ENCODE data around the gene ANKRD65. TPM values are rescaled to one million over a fixed set of nuclear protein-coding genes. Genes with fewer than 3 reads are reported as not detected.

ANKRD65 gene
- total RNA-seq, 3 donors from 2014 or later: 0.15 TPM; not detected in 2

DNA sequence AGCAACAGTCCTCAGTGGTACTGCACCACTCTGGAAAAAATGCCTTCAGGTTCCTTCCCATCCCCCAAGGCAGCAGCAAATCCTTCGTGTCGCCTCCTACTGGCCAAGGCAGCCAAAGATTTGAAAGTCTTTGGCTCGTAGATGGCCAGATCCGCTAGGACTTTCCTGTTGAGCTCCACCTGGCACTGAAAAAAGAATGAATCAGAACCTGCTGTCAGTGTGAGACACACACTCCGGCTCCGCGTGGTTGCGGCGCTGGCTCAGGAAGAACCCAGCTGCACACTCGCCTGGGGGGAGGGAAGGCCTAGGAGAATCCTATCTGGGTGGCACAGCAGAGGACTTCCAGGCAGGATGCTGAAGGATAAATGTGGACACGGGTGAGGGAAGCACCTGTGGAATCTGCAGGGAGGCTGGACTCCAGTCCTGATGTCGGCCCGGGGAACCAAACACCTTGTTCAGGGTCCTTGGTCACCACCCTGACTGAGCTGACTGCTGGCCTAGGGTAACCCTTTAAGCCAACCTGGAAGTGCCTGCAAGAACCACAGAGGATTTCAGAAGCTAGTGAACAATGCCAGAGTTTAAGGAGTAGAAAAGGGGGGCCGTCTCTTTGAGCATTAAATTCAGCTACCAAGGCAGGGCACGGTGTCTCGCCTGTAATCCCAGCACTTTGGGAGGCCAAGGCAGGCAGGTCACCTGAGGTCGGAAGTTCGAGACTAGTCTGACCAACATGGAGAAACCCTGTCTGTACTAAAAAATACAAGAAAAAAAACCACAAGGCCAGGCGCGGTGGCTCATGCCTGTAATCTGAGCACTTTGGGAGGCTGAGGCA lies 18.8 kb downstream of the ANKRD65 start:
- Mint-ChIP-seq H3K36me3 (ENCODE audit: insufficient read depth) (peaks cover 43% of the 10 kb centered on the region), H3K27me3 (ENCODE audit: low read depth) (no peaks in the 10 kb centered on the region), H3K4me1 (ENCODE audit: low read depth) (peaks cover 56% of the 10 kb centered on the region), H3K9me3 (no peaks in the 10 kb centered on the region), H3K4me3 (peak overlapping the region; percentile 97)
- ATAC-seq (no peak), DNase-seq (peak; percentile 19)

DNA sequence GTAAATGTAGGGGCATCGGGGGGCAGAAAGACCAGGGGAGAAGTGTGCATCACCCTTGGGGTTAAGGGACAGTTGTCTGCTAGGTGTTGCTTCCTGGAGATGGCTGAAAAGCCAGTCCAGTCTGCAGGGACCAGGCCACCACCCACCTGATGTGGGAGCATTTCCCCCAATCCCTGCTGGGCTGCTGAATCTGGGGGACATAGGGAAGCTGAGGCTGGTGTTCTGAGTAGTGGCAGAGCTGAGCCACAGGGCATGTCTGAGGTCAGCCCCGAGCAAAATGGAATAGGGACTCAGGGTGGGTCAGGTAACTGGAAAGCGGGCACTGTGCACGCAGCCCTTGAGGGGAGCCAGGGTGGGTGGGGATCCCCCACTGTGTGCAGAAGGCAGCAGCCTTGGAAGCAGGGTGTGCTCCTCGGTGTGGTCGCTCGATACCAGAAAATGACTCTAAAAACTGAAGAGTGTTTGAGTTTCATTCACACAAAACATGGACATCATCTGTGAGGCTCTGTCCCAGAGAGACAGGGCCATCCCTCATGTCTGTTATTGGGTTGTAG lies 19.5 kb downstream of the ANKRD65 start:
- no peaks in the 10 kb centered on the region for H3K9me3 Mint-ChIP-seq
- H3K4me3 Mint-ChIP-seq: peak overlapping the region; percentile 97
- H3K4me1 Mint-ChIP-seq (ENCODE audit: low read depth): peaks cover 57% of the 10 kb centered on the region
- DNase-seq (no peak), ATAC-seq (no peak)
- no peaks in the 10 kb centered on the region for H3K27me3 Mint-ChIP-seq (ENCODE audit: low read depth)
- H3K36me3 Mint-ChIP-seq (ENCODE audit: insufficient read depth): peaks cover 43% of the 10 kb centered on the region

DNA sequence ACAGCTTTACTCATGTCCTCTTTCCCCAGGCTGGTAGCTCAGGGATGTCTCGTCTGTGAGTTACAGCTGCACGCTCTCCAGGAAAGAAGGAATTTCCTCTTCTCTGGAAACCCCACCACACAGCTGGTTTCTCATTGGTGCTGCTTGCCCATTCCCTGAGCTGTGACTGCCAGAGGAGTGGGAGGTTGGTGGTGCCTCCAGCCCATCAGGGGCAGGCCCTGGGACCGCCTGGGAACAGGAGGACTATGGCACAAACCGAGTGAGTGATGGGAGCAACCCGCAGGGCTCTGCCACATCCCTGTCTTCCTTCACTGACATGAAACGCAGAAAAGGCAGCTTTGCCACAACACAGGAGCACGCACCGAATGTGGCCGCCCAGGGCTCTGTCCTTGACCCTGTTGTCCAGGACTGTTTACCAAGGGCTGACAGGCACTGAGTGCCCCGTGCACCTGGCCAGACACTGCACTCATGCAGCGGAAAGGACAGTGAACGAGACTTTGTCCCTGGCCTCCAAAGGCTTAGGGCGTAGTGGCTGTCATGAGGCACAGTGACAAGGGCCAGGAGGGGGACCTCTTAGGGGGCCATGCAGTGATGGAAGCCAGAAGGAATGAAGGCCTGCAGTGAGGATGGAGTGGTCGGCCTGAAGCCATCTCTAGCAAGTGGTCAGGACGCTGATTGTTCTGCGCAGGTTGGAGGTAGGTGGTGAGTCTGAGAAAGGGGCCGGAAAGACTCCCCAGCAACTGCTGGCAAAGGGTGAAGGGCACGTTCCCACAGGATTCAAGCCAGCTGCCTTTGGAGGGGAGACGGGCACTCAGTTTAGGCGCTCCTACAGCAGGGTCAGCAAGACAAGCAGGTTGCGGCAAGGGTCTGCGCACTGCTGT lies 20.3 kb downstream of the ANKRD65 start:
- Mint-ChIP-seq H3K9me3 (no peaks in the 10 kb centered on the region), H3K4me1 (ENCODE audit: low read depth) (peaks cover 51% of the 10 kb centered on the region), H3K27me3 (ENCODE audit: low read depth) (no peaks in the 10 kb centered on the region), H3K4me3 (peak overlapping the region; percentile 97), H3K36me3 (ENCODE audit: insufficient read depth) (peaks cover 39% of the 10 kb centered on the region)
- ATAC-seq (no peak), DNase-seq (no peak)

DNA sequence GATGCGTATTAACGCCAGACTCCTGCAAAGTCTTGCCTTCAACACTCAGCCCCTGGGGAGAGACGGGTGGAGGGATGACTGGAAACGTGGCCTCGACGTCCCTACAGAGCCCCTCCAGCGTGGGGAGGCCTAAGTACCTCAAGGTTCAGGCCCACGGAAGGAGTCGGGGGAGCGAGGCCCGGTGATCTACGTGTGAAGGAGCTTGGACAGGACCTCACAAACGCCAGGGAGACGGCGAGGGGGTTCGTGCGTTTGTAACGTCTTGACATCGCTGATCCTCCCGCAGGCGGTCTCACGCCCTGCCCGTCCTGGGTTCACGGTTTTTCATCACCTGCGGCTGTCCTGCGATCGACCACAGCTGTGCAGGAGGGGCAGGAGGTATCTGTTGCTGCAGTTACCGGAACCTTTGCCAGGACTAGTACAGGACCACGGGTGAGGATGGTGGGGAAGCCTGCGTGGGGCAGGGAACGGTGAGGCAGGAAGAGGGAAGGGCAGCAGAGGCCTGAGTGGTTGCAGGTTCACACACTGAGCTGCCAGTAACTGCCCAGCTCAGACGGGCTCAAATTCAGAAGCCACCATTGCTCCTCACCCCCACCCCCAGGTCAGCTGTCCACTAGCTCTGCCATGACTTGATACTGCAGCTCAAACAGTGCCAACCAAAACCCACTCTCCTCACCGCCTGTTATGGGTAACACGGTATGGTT lies 21.1 kb downstream of the ANKRD65 start:
- Mint-ChIP-seq H3K4me3 (peak overlapping the region; percentile 97), H3K36me3 (ENCODE audit: insufficient read depth) (peaks cover 40% of the 10 kb centered on the region), H3K9me3 (no peaks in the 10 kb centered on the region), H3K4me1 (ENCODE audit: low read depth) (peaks cover 50% of the 10 kb centered on the region), H3K27me3 (ENCODE audit: low read depth) (no peaks in the 10 kb centered on the region)
- DNase-seq: no peak
- ATAC-seq: peak in 1 of 2 donors; percentile 1

DNA sequence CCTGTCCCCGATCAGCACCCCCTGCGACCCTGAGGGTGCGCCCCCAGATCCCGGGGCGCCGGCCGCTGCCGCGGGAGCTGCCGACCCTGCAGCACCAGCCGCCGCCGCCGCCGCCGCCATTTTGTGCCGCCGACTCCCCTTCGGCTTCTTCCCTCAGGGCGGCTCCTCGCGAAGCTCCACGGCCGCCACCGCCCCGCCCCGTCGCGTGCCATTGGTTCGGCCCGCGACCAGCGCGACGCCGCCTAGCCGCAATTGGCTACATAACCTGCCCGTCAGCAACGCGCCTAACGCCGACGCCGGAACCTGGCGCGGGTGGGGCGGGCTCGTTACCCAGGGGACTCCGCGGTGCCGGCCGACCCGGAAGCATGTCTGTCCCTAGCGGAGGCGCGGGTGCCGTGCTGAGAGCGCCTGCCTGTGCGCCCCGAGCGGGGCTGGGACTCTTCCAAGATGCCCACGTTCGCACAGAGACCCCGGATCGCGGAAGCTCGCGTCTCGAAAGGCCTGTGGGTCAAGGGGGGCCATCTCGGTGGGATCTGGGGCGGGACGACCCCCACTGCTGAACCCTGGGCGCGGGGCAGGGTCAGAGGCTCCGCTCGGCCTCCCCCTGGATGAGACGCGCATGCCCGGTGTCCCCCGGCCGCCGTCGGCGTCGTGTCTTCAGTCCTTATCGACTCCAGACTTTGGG lies 21.7 kb downstream of the ANKRD65 start, which contains the start of gene CCNL2:
Gene CCNL2, minus strand, starts transcription at position 149 of the 685 bp plus-strand sequence. Its CDS starts 29 bp downstream, at position 120.
- Mint-ChIP-seq H3K36me3 (ENCODE audit: insufficient read depth) (peaks cover 41% of the 10 kb centered on the region), H3K27me3 (ENCODE audit: low read depth) (no peaks in the 10 kb centered on the region), H3K9me3 (no peaks in the 10 kb centered on the region), H3K4me3 (peak within 1 kb of the TSS; percentile 97), H3K4me1 (ENCODE audit: low read depth) (peaks cover 51% of the 10 kb centered on the region)
- peak; percentile 95 for ATAC-seq
- DNase-seq: peak; percentile 99

DNA sequence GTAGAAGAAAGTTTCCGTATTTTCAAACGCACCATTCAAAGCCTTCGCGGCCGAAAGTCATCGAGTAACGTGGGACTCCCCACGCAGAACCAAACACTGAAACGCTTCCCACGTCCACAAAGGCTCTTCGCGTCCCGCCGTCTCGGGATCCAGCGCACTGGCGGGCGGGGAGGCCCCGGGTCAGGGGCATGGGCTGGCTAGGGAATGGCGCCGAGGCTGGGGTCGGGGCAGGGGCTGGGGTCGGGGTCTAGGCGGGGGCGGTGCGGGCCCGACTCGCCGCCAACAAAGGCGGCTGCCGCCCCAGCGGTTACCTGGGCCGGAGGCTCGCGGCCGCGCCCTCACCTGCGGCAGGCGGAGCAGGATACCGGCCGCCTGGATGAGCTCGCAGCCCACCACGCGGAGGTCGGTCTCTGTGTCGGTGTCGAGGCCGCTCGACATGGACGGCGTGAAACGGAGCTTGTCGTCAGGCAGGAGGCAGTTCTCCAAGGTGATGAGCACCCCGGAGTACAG lies 22.3 kb downstream of the ANKRD65 start:
- Mint-ChIP-seq H3K36me3 (ENCODE audit: insufficient read depth) (peaks cover 43% of the 10 kb centered on the region), H3K4me3 (peak overlapping the region; percentile 97), H3K27me3 (ENCODE audit: low read depth) (no peaks in the 10 kb centered on the region), H3K9me3 (no peaks in the 10 kb centered on the region), H3K4me1 (ENCODE audit: low read depth) (peaks cover 48% of the 10 kb centered on the region)
- ATAC-seq (peak; percentile 1 to 7), DNase-seq (no peak)

DNA sequence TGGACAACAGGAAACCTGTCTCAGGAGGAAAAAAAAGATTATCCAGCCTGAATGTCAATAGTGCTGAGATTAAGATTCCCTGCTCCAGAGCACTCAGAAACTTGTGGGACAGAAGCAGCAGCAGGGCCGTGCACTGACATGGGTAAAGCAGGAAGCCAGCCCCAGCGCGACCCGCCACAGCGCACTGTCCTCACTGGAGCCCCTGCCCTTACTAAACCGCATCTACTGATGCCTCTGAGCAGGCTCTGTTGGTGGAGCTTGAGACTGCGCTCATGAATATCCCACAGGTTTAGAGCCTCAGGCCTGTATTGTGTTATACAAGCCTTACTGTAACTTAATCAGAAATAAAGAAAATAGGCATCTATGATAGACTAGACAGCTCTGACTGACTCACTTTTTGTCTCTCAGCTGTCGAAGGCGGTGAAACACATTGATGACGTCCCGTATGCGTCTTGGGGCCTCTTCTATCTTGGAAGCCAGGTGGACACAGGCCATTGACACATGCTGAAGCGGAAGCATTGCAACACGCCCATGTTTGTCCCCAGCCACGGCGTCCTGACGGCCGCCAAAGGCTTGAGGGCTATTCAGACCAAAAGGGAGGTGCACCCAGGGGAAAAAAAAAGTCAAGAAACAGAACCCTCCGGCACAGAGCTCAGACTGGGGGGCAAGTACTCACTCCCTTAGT lies 23.1 kb downstream of the ANKRD65 start:
- Mint-ChIP-seq H3K4me3 (peak overlapping the region; percentile 97), H3K4me1 (ENCODE audit: low read depth) (peaks cover 42% of the 10 kb centered on the region), H3K36me3 (ENCODE audit: insufficient read depth) (peaks cover 39% of the 10 kb centered on the region), H3K9me3 (no peaks in the 10 kb centered on the region), H3K27me3 (ENCODE audit: low read depth) (no peaks in the 10 kb centered on the region)
- ATAC-seq (no peak), DNase-seq (no peak)

DNA sequence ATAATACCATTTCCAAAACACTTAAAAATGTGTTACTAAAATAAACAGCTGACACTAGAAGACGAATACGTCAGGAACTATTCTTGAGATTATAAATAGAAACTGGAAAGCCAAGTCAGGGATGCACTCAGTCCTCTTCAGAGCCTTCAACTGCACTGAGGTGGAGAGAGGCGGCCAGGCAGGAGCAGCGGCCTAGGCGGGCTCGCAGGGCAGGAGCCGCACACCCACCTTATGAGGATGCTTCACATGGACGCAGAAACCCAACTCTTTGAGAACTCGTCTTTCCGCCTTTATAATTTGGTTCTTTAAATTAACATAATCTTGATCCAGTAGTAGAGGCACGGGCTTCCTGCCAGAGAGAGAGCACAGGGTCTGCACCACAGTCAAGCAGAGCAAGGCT lies 25.9 kb downstream of the ANKRD65 start:
- Mint-ChIP-seq H3K4me3 (peak overlapping the region; percentile 16), H3K27me3 (ENCODE audit: low read depth) (no peaks in the 10 kb centered on the region), H3K4me1 (ENCODE audit: low read depth) (peaks cover 24% of the 10 kb centered on the region), H3K36me3 (ENCODE audit: insufficient read depth) (peaks cover 41% of the 10 kb centered on the region), H3K9me3 (no peaks in the 10 kb centered on the region)
- ATAC-seq (no peak), DNase-seq (no peak)

DNA sequence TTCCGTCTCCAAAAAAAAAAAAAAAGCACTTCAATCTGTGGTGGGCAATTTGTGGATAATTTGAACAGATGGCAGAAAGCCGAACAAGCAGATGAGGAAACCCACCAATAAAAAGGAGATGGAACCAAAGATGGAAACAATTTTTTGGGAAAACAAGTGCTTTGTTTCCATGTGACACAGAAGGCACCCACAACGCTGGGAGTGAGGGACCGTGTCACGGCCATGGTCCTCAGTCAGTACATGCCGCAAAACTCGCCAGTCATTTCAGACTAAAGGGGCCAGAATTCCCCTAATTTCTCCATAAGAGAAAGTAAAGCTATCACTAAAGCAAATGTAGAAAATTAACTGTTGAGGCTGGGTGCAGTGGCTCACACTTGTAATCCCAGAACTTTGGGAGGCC lies 27.0 kb downstream of the ANKRD65 start:
- Mint-ChIP-seq H3K36me3 (ENCODE audit: insufficient read depth) (peaks cover 44% of the 10 kb centered on the region), H3K4me3 (no peak overlapping the region), H3K27me3 (ENCODE audit: low read depth) (no peaks in the 10 kb centered on the region), H3K4me1 (ENCODE audit: low read depth) (peaks cover 22% of the 10 kb centered on the region), H3K9me3 (no peaks in the 10 kb centered on the region)
- ATAC-seq (no peak), DNase-seq (no peak)

DNA sequence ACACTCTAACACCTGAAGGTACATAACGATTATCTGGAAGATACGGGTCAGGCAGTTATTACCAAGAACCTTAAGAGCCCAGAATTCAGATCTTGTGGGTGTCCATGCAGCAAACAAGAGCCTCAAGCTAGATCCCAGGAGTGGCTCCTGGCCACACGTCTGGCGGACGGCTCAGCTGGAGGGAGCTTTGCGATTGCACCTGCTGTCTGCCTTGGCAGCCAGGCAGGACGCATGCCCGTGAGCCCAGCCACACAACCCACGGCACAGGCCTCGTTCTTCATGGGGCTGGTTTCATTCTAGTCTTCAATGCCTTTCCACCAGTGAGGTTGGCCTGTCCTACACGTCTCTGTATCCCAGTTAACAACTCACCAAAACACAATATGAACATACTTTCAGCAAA lies 27.6 kb downstream of the ANKRD65 start:
- H3K36me3 Mint-ChIP-seq (ENCODE audit: insufficient read depth): peaks cover 44% of the 10 kb centered on the region
- H3K9me3 Mint-ChIP-seq: no peaks in the 10 kb centered on the region
- H3K4me3 Mint-ChIP-seq: no peak overlapping the region
- no peak for DNase-seq
- no peaks in the 10 kb centered on the region for H3K27me3 Mint-ChIP-seq (ENCODE audit: low read depth)
- peaks cover 22% of the 10 kb centered on the region for H3K4me1 Mint-ChIP-seq (ENCODE audit: low read depth)
- no peak for ATAC-seq

DNA sequence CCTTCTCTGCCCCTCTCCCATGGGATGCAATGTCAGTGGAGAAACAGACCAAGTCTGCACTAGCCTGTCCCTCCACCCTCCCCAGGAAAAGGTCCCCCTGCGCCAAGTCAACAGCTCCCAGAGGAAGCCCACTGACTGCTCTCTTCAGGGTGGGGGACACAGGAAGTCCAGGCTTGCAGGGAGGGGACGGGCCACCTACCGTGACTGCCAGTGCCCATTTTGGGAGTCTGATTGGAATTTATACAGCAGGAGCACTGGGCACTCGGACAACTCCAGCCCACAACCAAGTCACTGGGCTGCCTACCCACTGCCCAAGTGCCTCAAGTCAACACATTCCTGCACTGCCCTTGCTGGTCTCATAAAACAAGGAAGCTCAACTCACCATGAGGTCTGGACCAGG lies 28.1 kb downstream of the ANKRD65 start:
- no peak for ATAC-seq

DNA sequence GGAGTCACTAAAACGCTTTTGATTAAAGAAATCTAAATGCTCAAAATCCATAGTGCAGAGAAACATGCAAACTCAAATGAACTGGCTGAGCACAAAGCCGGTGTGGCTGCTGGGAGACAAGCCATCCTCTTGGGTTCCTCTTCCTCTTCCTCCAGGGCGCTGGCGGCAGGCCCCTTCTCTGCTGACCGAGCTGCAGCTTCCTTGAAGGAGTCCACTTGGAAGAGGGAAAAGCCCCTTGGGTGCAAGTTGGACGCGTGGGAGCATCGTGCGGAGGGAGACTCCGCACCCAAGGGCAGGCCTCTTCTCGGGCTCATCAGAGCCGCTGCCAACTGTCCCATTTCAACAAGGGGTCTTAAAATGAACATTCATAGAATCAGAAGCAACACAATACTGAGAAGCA lies 29.9 kb downstream of the ANKRD65 start:
- Mint-ChIP-seq H3K4me3 (no peak overlapping the region), H3K36me3 (ENCODE audit: insufficient read depth) (peaks cover 50% of the 10 kb centered on the region), H3K27me3 (ENCODE audit: low read depth) (no peaks in the 10 kb centered on the region), H3K4me1 (ENCODE audit: low read depth) (peaks cover 11% of the 10 kb centered on the region), H3K9me3 (no peaks in the 10 kb centered on the region)
- ATAC-seq (no peak), DNase-seq (no peak)

More for the DNA sequence above, 28.1 kb downstream of the ANKRD65 start:
- H3K36me3 Mint-ChIP-seq (ENCODE audit: insufficient read depth): peaks cover 42% of the 10 kb centered on the region
- H3K4me3 Mint-ChIP-seq: no peak overlapping the region
- H3K9me3 Mint-ChIP-seq: no peaks in the 10 kb centered on the region
- peaks cover 18% of the 10 kb centered on the region for H3K4me1 Mint-ChIP-seq (ENCODE audit: low read depth)
- no peaks in the 10 kb centered on the region for H3K27me3 Mint-ChIP-seq (ENCODE audit: low read depth)
- no peak for DNase-seq

DNA sequence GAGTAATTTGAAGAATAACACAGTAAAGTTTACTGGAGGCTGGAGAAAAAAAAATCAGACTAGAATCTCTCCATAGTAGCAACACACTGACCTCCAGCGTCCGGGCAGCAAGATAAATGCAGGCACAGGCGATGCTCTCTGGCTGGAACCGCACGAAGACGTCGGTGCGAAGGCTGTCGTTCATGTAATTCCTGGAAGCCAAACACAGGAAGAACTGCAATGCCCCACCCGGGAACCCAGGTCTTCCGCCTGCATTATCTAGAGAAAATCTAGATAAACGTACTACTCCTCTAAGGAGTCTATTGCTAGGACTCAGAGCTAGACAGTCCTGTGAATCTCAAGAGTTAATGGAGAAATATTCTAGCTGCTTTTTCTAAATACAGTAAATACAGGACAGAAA lies 30.4 kb downstream of the ANKRD65 start:
- Mint-ChIP-seq H3K4me3 (no peak overlapping the region), H3K36me3 (ENCODE audit: insufficient read depth) (peaks cover 53% of the 10 kb centered on the region), H3K9me3 (no peaks in the 10 kb centered on the region), H3K27me3 (ENCODE audit: low read depth) (no peaks in the 10 kb centered on the region), H3K4me1 (ENCODE audit: low read depth) (peaks cover 9% of the 10 kb centered on the region)
- DNase-seq (no peak), ATAC-seq (no peak)

Data from activated T-cell treated with anti-CD3 and anti-CD28 coated beads, Interleukin-2, amount 50 U/mL, for 4 hours (primary cell).